HCT116 (cell line): ENCODE data around the gene HOXB9. TPM values are rescaled to one million over a fixed set of nuclear protein-coding genes. Genes with fewer than 3 reads are reported as not detected.

Experiments
- ATAC-seq: fragments of 200-7000 bp; cut with Tn5 transposase; 2 replicates; pipeline ENCODE4 v1.9.1; 2020; ENCODE audit warnings: mild to moderate bottlenecking, moderate library complexity
- BruUV-seq: library from RNA; stranded (reverse); fragments of 400-500 nt; replicated peaks from 2 replicates; lab custom pipeline; 2021; lab: Mats Ljungman, UMichigan
- CTCF ChIA-PET: fragments of 300-600 bp; sonication (Branson Sonifier 250); formaldehyde crosslinking; loops from one replicate; lab custom pipeline; 2021; ENCODE audit warnings: antibody characterized with exemption; lab: Charles Lee
- POLR2A ChIA-PET: fragments of 300-600, 350-600 bp; sonication (Branson Sonifier 250); formaldehyde crosslinking; loops from one replicate; lab custom pipeline; 2021; ENCODE audit warnings: antibody characterized with exemption; lab: Charles Lee
- RAD21 ChIA-PET, 2 experiments: fragments of 300-600 bp; sonication (Branson Sonifier 250); formaldehyde crosslinking; loops; one replicate each; lab custom pipeline; 2023; ENCODE audit warnings: low total read pairs in 2 of 2; ENCODE audit not compliant: uncharacterized antibody in 2 of 2, unreplicated experiment in 2 of 2, low non-redundant PET in 1 of 2; lab: Charles Lee
- DNase-seq: peaks from one replicate; pipeline ENCODE4 v3.0.0-alpha.2; 2010; ENCODE audit warnings: low read depth, low spot score
- H2AFZ ChIP-seq: fragments of 200-600 bp; shearing (Covaris generic), sonication (generic); 2 replicates; pipeline ENCODE4 v1.6.1; 2017; ENCODE audit warnings: low read depth, mixed run types, mixed read lengths, antibody characterized with exemption, low read length; ENCODE audit not compliant: poor library complexity, severe bottlenecking
- H3K27ac ChIP-seq: 2 replicates; pipeline ENCODE4 v1.5.1; 2012; ENCODE audit warnings: low read depth, low read length
- H3K27me3 ChIP-seq: fragments of 200-600 bp; sonication (generic); 2 replicates; pipeline ENCODE4 v1.6.1; 2016; ENCODE audit warnings: mixed run types, low read length, mixed read lengths; ENCODE audit not compliant: insufficient read depth
- H3K36me3 ChIP-seq, 2 experiments: fragments of 200-500 bp in 1 of 2; fragments of 200-600 bp in 1 of 2; sonication (Bioruptor generic) in 1 of 2; sonication (generic) in 1 of 2; 2 replicates each; pipeline versions ENCODE4 v1.5.1 to v1.6.1; 2014 to 2016; ENCODE audit warnings: low read length in 2 of 2, inconsistent platforms in 1 of 2, mixed read lengths in 1 of 2, mixed run types in 1 of 2; ENCODE audit not compliant: insufficient read depth in 2 of 2, control insufficient read depth in 1 of 2
- H3K4me1 ChIP-seq, 2 experiments: fragments of 200-600 bp in 1 of 2; sonication (generic) in 1 of 2; 2 replicates each; pipeline versions ENCODE4 v1.5.1 to v1.6.1; 2012 to 2017; ENCODE audit warnings: low read length in 2 of 2, inconsistent platforms in 1 of 2, mild to moderate bottlenecking in 1 of 2, mixed read lengths in 1 of 2, mixed run types in 1 of 2, moderate library complexity in 1 of 2; ENCODE audit not compliant: insufficient read depth in 2 of 2, control insufficient read depth in 1 of 2
- H3K4me2 ChIP-seq: fragments of 200-600 bp; sonication (generic); 2 replicates; pipeline ENCODE4 v1.6.1; 2017; ENCODE audit warnings: mixed run types, low read length, mixed read lengths
- H3K4me3 ChIP-seq, 2 experiments: fragments of 200-600 bp in 1 of 2; sonication (generic) in 1 of 2; replicated peaks in 1 of 2; 2 replicates each; pipeline ENCODE4 v1.5.1; 2011 to 2016; ENCODE audit warnings: low read length in 2 of 2, control low read depth in 1 of 2, low read depth in 1 of 2, mild to moderate bottlenecking in 1 of 2, mixed read lengths in 1 of 2, mixed run types in 1 of 2
- H3K79me2 ChIP-seq: fragments of 200-600 bp; sonication (generic); 2 replicates; pipeline ENCODE4 v1.6.1; 2017; ENCODE audit warnings: mild to moderate bottlenecking, mixed run types, low read length, moderate library complexity, mixed read lengths; ENCODE audit not compliant: insufficient read depth
- H3K9ac ChIP-seq: fragments of 200-600 bp; sonication (generic); 2 replicates; pipeline ENCODE4 v1.6.1; 2016; ENCODE audit warnings: low read length, mixed read lengths
- H3K9me2 ChIP-seq: fragments of 200-600 bp; sonication (generic), shearing (Covaris generic); 2 replicates; pipeline ENCODE4 v1.6.1; 2017; ENCODE audit warnings: mixed run types, mild to moderate bottlenecking, moderate library complexity; ENCODE audit not compliant: insufficient read depth
- H3K9me3 ChIP-seq, 2 experiments: fragments of 200-500 bp in 1 of 2; fragments of 200-600 bp in 1 of 2; sonication (Bioruptor generic) in 1 of 2; sonication (generic) in 1 of 2; 2 replicates each; pipeline ENCODE4 v1.6.1; 2014 to 2017; ENCODE audit warnings: low read length in 2 of 2, mixed read lengths in 2 of 2, inconsistent platforms in 1 of 2, low read depth in 1 of 2, mild to moderate bottlenecking in 1 of 2, mixed run types in 1 of 2, moderate library complexity in 1 of 2; ENCODE audit not compliant: control insufficient read depth in 1 of 2, insufficient read depth in 1 of 2
- H4K20me1 ChIP-seq: fragments of 200-600 bp; sonication (generic), shearing (Covaris generic); 2 replicates; pipeline ENCODE4 v1.6.1; 2017; ENCODE audit warnings: mixed run types, mild to moderate bottlenecking, moderate library complexity; ENCODE audit not compliant: insufficient read depth
- CBX3 ChIP-seq: IDR thresholded peaks from 2 replicates; pipeline ENCODE4 v1.6.1; 2012; ENCODE audit warnings: low read depth
- CEBPB ChIP-seq: IDR thresholded peaks from 2 replicates; pipeline ENCODE4 v1.6.1; 2012; ENCODE audit warnings: low read depth
- EGR1 ChIP-seq: IDR thresholded peaks from 2 replicates; pipeline ENCODE4 v1.6.1; 2012; ENCODE audit warnings: low read depth
- ELF1 ChIP-seq: IDR thresholded peaks from 2 replicates; pipeline ENCODE4 v1.6.1; 2012; ENCODE audit warnings: low read depth, borderline replicate concordance
- EZH2phosphoT487 ChIP-seq: fragments of 200-600 bp; IDR thresholded peaks from 2 replicates; pipeline ENCODE4 v1.6.1; 2018; ENCODE audit warnings: antibody characterized with exemption, borderline replicate concordance
- FOSL1 ChIP-seq: IDR thresholded peaks from 2 replicates; pipeline ENCODE4 v1.6.1; 2012; ENCODE audit warnings: low read depth
- JUND ChIP-seq: IDR thresholded peaks from 2 replicates; pipeline ENCODE4 v1.6.1; 2012
- MAX ChIP-seq: IDR thresholded peaks from 2 replicates; pipeline ENCODE4 v1.6.1; 2012
- POLR2A ChIP-seq: IDR thresholded peaks from 2 replicates; pipeline ENCODE4 v1.7.0; 2011; ENCODE audit warnings: borderline replicate concordance; ENCODE audit not compliant: insufficient read depth, insufficient read length; ENCODE audit errors: extremely low read depth
- POLR2AphosphoS5 ChIP-seq: IDR thresholded peaks from 2 replicates; pipeline ENCODE4 v1.6.1; 2011; ENCODE audit warnings: mild to moderate bottlenecking, low read depth, low read length, moderate library complexity
- RAD21 ChIP-seq: IDR thresholded peaks from 2 replicates; pipeline ENCODE4 v1.6.1; 2012; ENCODE audit warnings: low read depth, mild to moderate bottlenecking
- REST ChIP-seq: IDR thresholded peaks from 2 replicates; pipeline ENCODE4 v1.6.1; 2012; ENCODE audit warnings: low read depth
- SIN3A ChIP-seq: IDR thresholded peaks from 2 replicates; pipeline ENCODE4 v1.6.1; 2012; ENCODE audit warnings: low read depth
- SRF ChIP-seq: IDR thresholded peaks from 2 replicates; pipeline ENCODE4 v1.6.1; 2012; ENCODE audit warnings: low read depth
- YY1 ChIP-seq: IDR thresholded peaks from 2 replicates; pipeline ENCODE4 v1.6.1; 2011; ENCODE audit warnings: low read length, low read depth, moderate library complexity, mild to moderate bottlenecking; ENCODE audit not compliant: insufficient replicate concordance; ENCODE audit errors: extremely low read depth
- ZFX ChIP-seq: fragments of 450-650 bp; IDR thresholded peaks from 2 replicates; pipeline ENCODE4 v1.6.1; 2017
- ZNF274 ChIP-seq: fragments of 200-500 bp; sonication (Bioruptor generic); IDR thresholded peaks from 2 replicates; pipeline ENCODE4 v1.6.1; 2014; ENCODE audit warnings: mild to moderate bottlenecking, low read depth, low read length, inconsistent platforms
- intact Hi-C: fragments of 100-400 bp; cut with micrococcal nuclease; formaldehyde crosslinking; loops from 2 replicates; pipeline ENCODE4 v1.10.0; 2022
- total RNA-seq: library from RNA; stranded (reverse); gene quantifications from one replicate; pipeline ENCODE4 v1.2.1, GENCODE V29; 2021; ENCODE audit not compliant: unreplicated experiment

HOXB9 gene
- total RNA-seq, 1 experiment from 2014 or later, result 40.1 TPM

- ATAC-seq (peak; percentile 2; the same call in 1 of the 2 replicates), DNase-seq (no peak)
- H3K9ac ChIP-seq, result peak overlapping the region; percentile 94
- no peak overlapping the region for H2AFZ ChIP-seq
- intact Hi-C loops, result no loop called here
- no peak for TF ChIP-seq JUND
- H3K27ac ChIP-seq, result peak overlapping the region; percentile 99
- CTCF ChIA-PET, result interaction anchor here (1.9 kb wide), 1 partner anchor 24 kb away, joined by 4 read pairs; no protein-coding TSS in a partner anchor
- H4K20me1 ChIP-seq, result no peaks in the 10 kb centered on the region
- POLR2A ChIA-PET, result interaction anchor here (1.6 kb wide), 1 partner anchor 23 kb away, joined by 4 read pairs; no protein-coding TSS in a partner anchor
- H3K36me3 ChIP-seq, result peaks cover 0 to 10% of the 10 kb centered on the region in 2 experiments; a peak in 1 of 4 replicates
- H3K9me3 ChIP-seq, result no peaks in the 10 kb centered on the region
- BruUV-seq, result no TSS peak
- peak overlapping the region; percentile 96 for H3K4me3 ChIP-seq
- peaks cover 9 to 29% of the 10 kb centered on the region in 2 experiments; a peak in 3 of 4 replicates for H3K4me1 ChIP-seq
- peaks cover 41% of the 10 kb centered on the region for H3K79me2 ChIP-seq
- H3K9me2 ChIP-seq, result no peaks in the 10 kb centered on the region
- RAD21 ChIA-PET, result no interaction called here
- no peaks in the 10 kb centered on the region for H3K27me3 ChIP-seq
- H3K4me2 ChIP-seq, result peak overlapping the region; percentile 90
These were observed 21.7 kb upstream of the HOXB9 start for GRCh38 chr17:48647963-48648245.

- DNase-seq (no peak), ATAC-seq (peak; percentile 50)
- RAD21 ChIA-PET, result no interaction called here
- TF ChIP-seq RAD21 (no peak), ZNF274 (no peak), SRF (no peak), CEBPB (no peak), FOSL1 (no peak), ZFX (no peak), REST (no peak), EZH2phosphoT487 (no peak), JUND (no peak), POLR2A (peak; percentile 43), SIN3A (no peak), POLR2AphosphoS5 (peak; percentile 41; the same call in 1 of the 2 replicates), MAX (no peak; the same call in 1 of the 2 replicates), EGR1 (no peak; the same call in 1 of the 2 replicates), CBX3 (no peak; the same call in 1 of the 2 replicates), ELF1 (no peak), YY1 (no peak)
These were observed 21.2 kb upstream of the HOXB9 start for GRCh38 chr17:48647103-48647962.

More at GRCh38 chr17:48647103-48647962, 21.2 kb upstream of the HOXB9 start:
- CTCF ChIA-PET, result interaction anchor here (0.7 to 1.9 kb wide), 2 partner anchors 24 to 237 kb away, joined by 3 to 4 read pairs; no protein-coding TSS in a partner anchor
- Histone ChIP-seq H4K20me1 (no peaks in the 10 kb centered on the region), H2AFZ (peak overlapping the region; percentile 52), H3K9ac (peak overlapping the region; percentile 94), H3K4me1 (peaks cover 9 to 29% of the 10 kb centered on the region in 2 experiments; a peak in 3 of 4 replicates), H3K9me2 (no peaks in the 10 kb centered on the region), H3K27me3 (no peaks in the 10 kb centered on the region), H3K79me2 (peaks cover 47% of the 10 kb centered on the region), H3K4me2 (peak overlapping the region; percentile 90), H3K4me3 (peak overlapping the region; percentile 96), H3K27ac (peak overlapping the region; percentile 99), H3K36me3 (peaks cover 0 to 14% of the 10 kb centered on the region in 2 experiments; a peak in 1 of 4 replicates), H3K9me3 (no peaks in the 10 kb centered on the region)
- intact Hi-C loops, result no loop called here
- POLR2A ChIA-PET, result interaction anchor here (1.6 kb wide), 1 partner anchor 24 kb away, joined by 4 read pairs; no protein-coding TSS in a partner anchor
- BruUV-seq, result TSS peak; percentile 55
